Trophoblast cell (in vitro differentiated cells and primary cell): ENCODE measurements around the gene NAV3.

Experiments used
- DNase-seq, 2 donors: peaks; one replicate each; pipeline ENCODE4 v3.0.0-alpha.2; 2016
- H2AFZ ChIP-seq: 2 replicates; pipeline ENCODE4 v1.6.1; 2013; ENCODE audit warnings: low read length, moderate library complexity, mild to moderate bottlenecking; ENCODE audit not compliant: insufficient read depth, poor library complexity
- H2AK5ac ChIP-seq: 2 replicates; pipeline ENCODE4 v1.6.1; 2013; ENCODE audit warnings: mild to moderate bottlenecking, low read length
- H2BK120ac ChIP-seq: 2 replicates; pipeline ENCODE4 v1.6.1; 2013; ENCODE audit warnings: low read length, mild to moderate bottlenecking, moderate library complexity; ENCODE audit not compliant: insufficient read depth, poor library complexity
- H2BK12ac ChIP-seq: 2 replicates; pipeline ENCODE4 v1.6.1; 2013; ENCODE audit warnings: mild to moderate bottlenecking, low read length, moderate library complexity
- H2BK5ac ChIP-seq: 2 replicates; pipeline ENCODE4 v1.6.1; 2013; ENCODE audit warnings: low read length, low read depth, moderate library complexity, mild to moderate bottlenecking; ENCODE audit not compliant: poor library complexity
- H3K14ac ChIP-seq: 2 replicates; pipeline ENCODE4 v1.6.1; 2013; ENCODE audit warnings: mild to moderate bottlenecking, low read length
- H3K18ac ChIP-seq: 2 replicates; pipeline ENCODE4 v1.6.1; 2013; ENCODE audit warnings: mild to moderate bottlenecking, low read length
- H3K23ac ChIP-seq: 2 replicates; pipeline ENCODE4 v1.6.1; 2013; ENCODE audit warnings: low read length
- H3K27ac ChIP-seq: 2 replicates; pipeline ENCODE4 v1.5.1; 2013; ENCODE audit warnings: low read depth, mild to moderate bottlenecking, inconsistent platforms, low read length, moderate library complexity
- H3K27me3 ChIP-seq: 2 replicates; pipeline ENCODE4 v1.6.1; 2013; ENCODE audit warnings: inconsistent platforms, mild to moderate bottlenecking, low read length, moderate library complexity; ENCODE audit not compliant: insufficient read depth
- H3K36me3 ChIP-seq, 2 experiments: 1 replicate in 1 of 2; 2 replicates in 1 of 2; pipeline ENCODE4 v1.6.1; 2013; ENCODE audit warnings: low read length in 2 of 2, mild to moderate bottlenecking in 2 of 2, moderate library complexity in 1 of 2; ENCODE audit not compliant: insufficient read depth in 2 of 2, control insufficient read depth in 1 of 2
- H3K4ac ChIP-seq: 2 replicates; pipeline ENCODE4 v1.6.1; 2013; ENCODE audit warnings: low read depth, mild to moderate bottlenecking, low read length, moderate library complexity
- H3K4me1 ChIP-seq, 2 experiments: 1 replicate in 1 of 2; 2 replicates in 1 of 2; pipeline ENCODE4 v1.6.1; 2013; ENCODE audit warnings: low read length in 2 of 2, mild to moderate bottlenecking in 2 of 2, moderate library complexity in 1 of 2; ENCODE audit not compliant: insufficient read depth in 2 of 2, control insufficient read depth in 1 of 2
- H3K4me2 ChIP-seq: 2 replicates; pipeline ENCODE4 v1.6.1; 2013; ENCODE audit warnings: inconsistent platforms, mild to moderate bottlenecking, low read length, moderate library complexity
- H3K4me3 ChIP-seq: 2 replicates; pipeline ENCODE4 v1.5.1; 2013; ENCODE audit warnings: mild to moderate bottlenecking, low read depth, low read length, inconsistent platforms
- H3K79me1 ChIP-seq: one replicate; pipeline ENCODE4 v1.6.1; 2013; ENCODE audit warnings: low read length
- H3K79me2 ChIP-seq: 2 replicates; pipeline ENCODE4 v1.6.1; 2013; ENCODE audit warnings: low read length, mild to moderate bottlenecking; ENCODE audit not compliant: control insufficient read depth, insufficient read depth, poor library complexity
- H3K9ac ChIP-seq: 2 replicates; pipeline ENCODE4 v1.6.1; 2013; ENCODE audit warnings: mild to moderate bottlenecking, low read length
- H3K9me3 ChIP-seq: 2 replicates; pipeline ENCODE4 v1.6.1; 2013; ENCODE audit warnings: low read depth, mild to moderate bottlenecking, control low read depth, inconsistent platforms, low read length; ENCODE audit not compliant: insufficient read depth
- H4K12ac ChIP-seq: 2 replicates; pipeline ENCODE4 v1.6.1; 2013; ENCODE audit warnings: low read depth, mild to moderate bottlenecking, low read length, moderate library complexity
- H4K8ac ChIP-seq: 2 replicates; pipeline ENCODE4 v1.6.1; 2013; ENCODE audit warnings: low read depth, mild to moderate bottlenecking, low read length, moderate library complexity
- H4K91ac ChIP-seq: one replicate; pipeline ENCODE4 v1.6.1; 2013; ENCODE audit warnings: low read depth, mild to moderate bottlenecking, low read length, moderate library complexity
- WGBS: extraction: QIAGEN DNeasy Blood & Tissue Kit; methylation state at CpG from one replicate; pipeline ENCODE4 v1.1.7; 2013; ENCODE audit warnings: missing lambda C conversion rate; ENCODE audit not compliant: insufficient read length, insufficient coverage; ENCODE audit errors: extremely low coverage; 5-methylcytosine and 5-hydroxymethylcytosine counted together

NAV3 gene

DNA sequence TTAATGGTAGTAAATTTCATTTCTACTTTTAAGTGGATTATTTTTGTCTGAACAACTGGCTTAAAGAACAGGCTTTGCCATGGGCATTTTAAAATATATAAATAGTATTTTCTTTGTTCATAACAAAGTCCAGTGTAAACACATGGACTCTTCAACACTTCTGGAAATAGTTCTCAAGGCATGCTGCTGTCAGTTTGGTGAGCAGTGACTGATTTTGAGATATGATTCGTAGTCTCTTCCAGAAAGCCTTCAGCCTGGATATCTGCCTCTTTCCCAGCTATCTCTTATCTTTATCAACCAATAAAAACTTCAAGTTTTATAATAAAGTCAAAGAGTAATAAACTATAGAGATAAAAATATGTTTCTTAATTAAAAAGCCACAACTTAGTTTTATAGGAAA is 110.7 kb downstream of the NAV3 start:
- Histone ChIP-seq H2BK120ac (no peak overlapping the region), H4K12ac (no peak overlapping the region)
- no CpG with 5 or more reads among the region's 1 CpG for WGBS

DNA sequence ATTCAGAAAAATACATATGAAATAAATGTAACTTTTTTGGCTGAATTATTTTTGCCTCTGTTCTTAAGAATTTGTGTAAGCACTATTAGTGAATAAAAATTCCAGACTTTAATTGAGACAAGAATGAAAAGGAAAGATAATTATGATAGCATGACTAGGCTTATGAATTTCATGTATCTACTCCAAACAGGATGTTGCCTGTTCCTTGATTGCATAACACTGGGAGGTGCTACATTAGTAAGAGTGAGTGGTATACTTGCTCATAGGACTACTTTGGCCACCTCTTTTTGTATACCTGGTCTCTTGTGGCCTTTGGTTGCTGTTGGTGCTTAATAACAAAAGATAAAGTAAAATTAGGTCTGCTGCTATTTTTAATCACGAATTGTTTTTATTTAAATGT is 112.8 kb downstream of the NAV3 start:
- DNase-seq = peak in 1 of 2 donors; percentile 16
- no peaks in the 10 kb centered on the region for H3K79me1 ChIP-seq
- no peak overlapping the region for H3K4me2 ChIP-seq
- H3K18ac ChIP-seq = no peak overlapping the region
- H3K27me3 ChIP-seq = no peaks in the 10 kb centered on the region
- H2BK120ac ChIP-seq = no peak overlapping the region
- H4K12ac ChIP-seq = no peak overlapping the region
- H2AK5ac ChIP-seq = no peak overlapping the region
- no peak overlapping the region for H4K91ac ChIP-seq
- H3K27ac ChIP-seq = no peak overlapping the region
- no peak overlapping the region for H3K4me3 ChIP-seq
- H2BK5ac ChIP-seq = no peak overlapping the region
- no peak overlapping the region for H3K9ac ChIP-seq
- peaks cover 0 to 2% of the 10 kb centered on the region in 2 experiments for H3K4me1 ChIP-seq
- H3K79me2 ChIP-seq = no peaks in the 10 kb centered on the region
- H2BK12ac ChIP-seq = no peak overlapping the region
- no peak overlapping the region for H3K14ac ChIP-seq
- no peak overlapping the region for H2AFZ ChIP-seq
- H3K4ac ChIP-seq = no peak overlapping the region
- H3K9me3 ChIP-seq = no peaks in the 10 kb centered on the region
- no peaks in the 10 kb centered on the region for H3K36me3 ChIP-seq
- H3K23ac ChIP-seq = no peak overlapping the region
- no CpG with 5 or more reads among the region's 1 CpG for WGBS
- no peak overlapping the region for H4K8ac ChIP-seq

More for the DNA sequence above, 110.7 kb downstream of the NAV3 start:
- H3K14ac ChIP-seq = no peak overlapping the region
- no peak overlapping the region for H2AK5ac ChIP-seq
- H2AFZ ChIP-seq = no peak overlapping the region
- no peaks in the 10 kb centered on the region for H3K79me2 ChIP-seq
- H2BK12ac ChIP-seq = no peak overlapping the region
- H3K18ac ChIP-seq = no peak overlapping the region
- H4K8ac ChIP-seq = no peak overlapping the region
- no peak overlapping the region for H3K27ac ChIP-seq
- H3K4me3 ChIP-seq = no peak overlapping the region
- no peak overlapping the region for H4K91ac ChIP-seq
- no peak overlapping the region for H3K23ac ChIP-seq
- H3K27me3 ChIP-seq = no peaks in the 10 kb centered on the region
- no peak overlapping the region for H3K4ac ChIP-seq
- H3K9me3 ChIP-seq = no peaks in the 10 kb centered on the region
- no peak overlapping the region for H3K4me2 ChIP-seq
- H3K9ac ChIP-seq = no peak overlapping the region
- peaks cover 0 to 2% of the 10 kb centered on the region in 2 experiments for H3K4me1 ChIP-seq
- H3K36me3 ChIP-seq = no peaks in the 10 kb centered on the region
- no peaks in the 10 kb centered on the region for H3K79me1 ChIP-seq
- no peak overlapping the region for H2BK5ac ChIP-seq
- DNase-seq = no peak

DNA sequence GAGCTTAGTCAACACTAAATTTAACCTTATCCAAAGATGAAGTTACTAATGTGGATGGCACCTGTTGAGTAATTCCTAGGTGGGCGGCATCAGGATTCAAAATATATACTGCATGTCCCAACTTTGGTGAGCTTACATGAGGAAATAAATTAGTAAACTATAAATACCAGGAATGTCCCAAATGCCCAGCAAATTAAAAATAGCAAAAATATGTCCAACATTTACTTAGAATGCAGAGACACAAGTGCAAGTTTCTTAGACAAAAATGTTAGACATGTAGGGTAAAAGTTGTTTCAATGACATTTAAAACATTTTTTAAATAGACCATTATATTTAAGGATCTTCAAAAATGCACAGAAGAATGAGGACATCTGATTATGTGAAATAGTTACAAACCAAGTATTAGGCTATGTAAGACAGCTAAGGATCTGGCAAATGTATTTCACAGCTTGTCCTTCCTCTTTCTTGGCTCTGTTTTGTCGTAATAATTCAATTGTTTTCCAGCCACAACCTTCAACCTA is 115.9 kb downstream of the NAV3 start:
- Histone ChIP-seq H3K18ac (no peak overlapping the region), H2BK12ac (no peak overlapping the region), H3K14ac (no peak overlapping the region), H4K12ac (no peak overlapping the region), H2BK5ac (no peak overlapping the region), H3K4me1 (no peaks in the 10 kb centered on the region), H2AFZ (no peak overlapping the region), H3K27ac (no peak overlapping the region), H4K8ac (no peak overlapping the region), H3K9me3 (no peaks in the 10 kb centered on the region), H3K79me2 (no peaks in the 10 kb centered on the region), H2AK5ac (no peak overlapping the region), H3K4me2 (no peak overlapping the region), H3K36me3 (no peaks in the 10 kb centered on the region), H3K4me3 (no peak overlapping the region), H3K79me1 (no peaks in the 10 kb centered on the region), H3K23ac (no peak overlapping the region), H3K9ac (no peak overlapping the region), H3K27me3 (no peaks in the 10 kb centered on the region), H4K91ac (no peak overlapping the region), H2BK120ac (no peak overlapping the region), H3K4ac (no peak overlapping the region)
- no CpG with 5 or more reads among the region's 2 CpGs for WGBS
- peak; percentile 18 to 85 for DNase-seq

DNA sequence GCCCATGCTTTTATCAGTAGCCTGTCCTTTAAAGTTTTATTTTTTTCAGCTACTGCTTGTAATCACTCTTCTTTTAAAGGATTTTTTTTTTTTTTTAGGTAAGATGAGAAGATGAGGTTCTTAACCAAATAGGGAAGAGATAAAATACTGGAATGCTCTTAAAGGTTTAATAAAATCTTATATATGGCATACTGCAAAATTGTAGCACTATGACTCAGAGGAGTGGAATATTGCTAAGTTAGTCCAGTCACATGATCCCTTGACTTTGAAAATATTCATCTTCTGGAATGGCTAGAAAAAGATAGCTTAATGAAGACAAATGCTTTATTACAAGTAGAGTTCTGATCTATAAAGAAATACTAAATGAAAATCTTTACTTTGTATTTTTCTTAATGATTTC is 116.6 kb downstream of the NAV3 start:
- H2BK120ac ChIP-seq = no peak overlapping the region
- H4K8ac ChIP-seq = no peak overlapping the region
- H3K4me2 ChIP-seq = no peak overlapping the region
- H3K27ac ChIP-seq = no peak overlapping the region
- no peak overlapping the region for H3K18ac ChIP-seq
- no peaks in the 10 kb centered on the region for H3K79me1 ChIP-seq
- H3K14ac ChIP-seq = no peak overlapping the region
- peak in 1 of 2 donors; percentile 50 for DNase-seq
- no peak overlapping the region for H2AFZ ChIP-seq
- H3K4me3 ChIP-seq = no peak overlapping the region
- H3K36me3 ChIP-seq = no peaks in the 10 kb centered on the region
- no peak overlapping the region for H3K9ac ChIP-seq
- H3K79me2 ChIP-seq = no peaks in the 10 kb centered on the region
- no peaks in the 10 kb centered on the region for H3K4me1 ChIP-seq
- no peak overlapping the region for H2BK12ac ChIP-seq
- no peak overlapping the region for H3K23ac ChIP-seq
- H2BK5ac ChIP-seq = no peak overlapping the region
- no peaks in the 10 kb centered on the region for H3K27me3 ChIP-seq
- H3K4ac ChIP-seq = no peak overlapping the region
- H3K9me3 ChIP-seq = no peaks in the 10 kb centered on the region
- H2AK5ac ChIP-seq = no peak overlapping the region
- no peak overlapping the region for H4K12ac ChIP-seq
- no peak overlapping the region for H4K91ac ChIP-seq
